Keratinocyte (primary cell): ENCODE data around the gene ACVR1B. TPM values are rescaled to one million over a fixed set of nuclear protein-coding genes. Genes with fewer than 3 reads are reported as not detected.

Experiments
- DNase-seq: peaks from one replicate; pipeline ENCODE4 v3.0.0-alpha.2; 2011; ENCODE audit warnings: low read depth, missing footprints, low spot score
- FAIRE-seq: peaks from 2 replicates; lab custom pipeline; 2011; peaks lifted over from hg19 to GRCh38; lab: Jason Lieb, UNC
- H2AFZ ChIP-seq: 2 replicates; pipeline ENCODE4 v1.6.0; 2012; ENCODE audit warnings: low read length, control low read depth, inconsistent platforms; ENCODE audit not compliant: control insufficient read depth
- H3K27ac ChIP-seq: 2 replicates; pipeline ENCODE4 v1.5.1; 2011; ENCODE audit warnings: low read length; ENCODE audit not compliant: control insufficient read depth, insufficient read depth
- H3K27me3 ChIP-seq: 3 replicates; pipeline ENCODE4 v1.6.0; 2011; ENCODE audit warnings: low read length; ENCODE audit not compliant: control insufficient read depth, insufficient read depth; ENCODE audit errors: extremely low read depth
- H3K36me3 ChIP-seq, 2 experiments: 2 replicates in 1 of 2; 3 replicates in 1 of 2; pipeline ENCODE4 v1.5.1; 2011; ENCODE audit warnings: low read length in 2 of 2, mild to moderate bottlenecking in 1 of 2; ENCODE audit not compliant: control insufficient read depth in 2 of 2, insufficient read depth in 2 of 2; ENCODE audit errors: extremely low read depth in 1 of 2
- H3K4me1 ChIP-seq: 3 replicates; pipeline ENCODE4 v1.5.1; 2011; ENCODE audit warnings: low read length; ENCODE audit not compliant: control insufficient read depth, insufficient read depth; ENCODE audit errors: extremely low read depth
- H3K4me2 ChIP-seq: 3 replicates; pipeline ENCODE4 v1.6.0; 2011; ENCODE audit warnings: low read depth, low read length; ENCODE audit not compliant: control insufficient read depth, insufficient read depth; ENCODE audit errors: extremely low read depth
- H3K4me3 ChIP-seq, 3 experiments: fragments of 200-600 bp in 1 of 3; sonication (generic) in 1 of 3; 2 replicates in 2 of 3; 3 replicates in 1 of 3; pipeline ENCODE4 v1.5.1; 2011 to 2016; ENCODE audit warnings: low read length in 3 of 3, mild to moderate bottlenecking in 3 of 3, control low read depth in 2 of 3, inconsistent platforms in 1 of 3, low read depth in 1 of 3, mixed read lengths in 1 of 3, mixed run types in 1 of 3, moderate library complexity in 1 of 3; ENCODE audit not compliant: control insufficient read depth in 2 of 3, insufficient read depth in 2 of 3; ENCODE audit errors: extremely low read depth in 1 of 3
- H3K79me2 ChIP-seq: 2 replicates; pipeline ENCODE4 v1.6.0; 2012; ENCODE audit warnings: low read length; ENCODE audit not compliant: control insufficient read depth, insufficient read depth
- H3K9ac ChIP-seq: 3 replicates; pipeline ENCODE4 v1.6.0; 2011; ENCODE audit warnings: low read length; ENCODE audit not compliant: control insufficient read depth, insufficient read depth; ENCODE audit errors: extremely low read depth
- H3K9me1 ChIP-seq: 3 replicates; pipeline ENCODE4 v1.6.0; 2011; ENCODE audit warnings: low read length; ENCODE audit not compliant: control insufficient read depth, insufficient read depth; ENCODE audit errors: extremely low read depth
- H3K9me3 ChIP-seq: 2 replicates; pipeline ENCODE4 v1.5.1; 2012; ENCODE audit warnings: low read depth, low read length; ENCODE audit not compliant: control insufficient read depth
- H4K20me1 ChIP-seq: 3 replicates; pipeline ENCODE4 v1.6.0; 2011; ENCODE audit warnings: low read length; ENCODE audit not compliant: control insufficient read depth, insufficient read depth; ENCODE audit errors: extremely low read depth
- EZH2 ChIP-seq: IDR thresholded peaks from one replicate; pipeline ENCODE4 v1.6.1; 2012; ENCODE audit warnings: inconsistent platforms, mild to moderate bottlenecking, low read length, moderate library complexity
- dilution Hi-C: fragments of 300-500 bp; cut with MboI; formaldehyde crosslinking; loops from one replicate; pipeline ENCODE4 v1.7.0; 2020; ENCODE audit warnings: low sequenced_read_pairs; ENCODE audit not compliant: extremely low pct_ligation_motif_present
- polyA plus RNA-seq, 5 experiments: library from polyadenylated mRNA; depleted of rRNA in 3 of 5; stranded (reverse) in 3 of 5; stranded (forward) in 1 of 5; unstranded in 1 of 5; fragments of >200 nt; gene quantifications; 1 replicate in 1 of 5; 2 replicates in 3 of 5; 3 replicates in 1 of 5; pipeline versions ENCODE4 v1.2.1 to v1.2.3, GENCODE V29; 2011 to 2012; ENCODE audit warnings: missing spikeins in 2 of 5, low read depth in 1 of 5, low replicate concordance in 1 of 5
- TF ChIP-seq, protein P1 (sequence below), 3 experiments: IDR thresholded peaks in 1 of 3; conservative IDR thresholded peaks in 1 of 3; optimal IDR thresholded peaks in 1 of 3; 2 replicates in 2 of 3; 3 replicates in 1 of 3; pipeline versions ENCODE3 to v1.5.1; 2011; ENCODE audit warnings: low read length in 3 of 3, mild to moderate bottlenecking in 3 of 3, moderate library complexity in 2 of 3, control low read depth in 1 of 3, inconsistent platforms in 1 of 3; ENCODE audit not compliant: insufficient read depth in 2 of 3; ENCODE audit errors: extremely low read depth in 1 of 3

The ACVR1B gene
- polyA plus RNA-seq, 1 donor (not counting 4 experiments of a cell fraction or from before 2014, with no cell fraction given), result 12.7 TPM

DNA sequence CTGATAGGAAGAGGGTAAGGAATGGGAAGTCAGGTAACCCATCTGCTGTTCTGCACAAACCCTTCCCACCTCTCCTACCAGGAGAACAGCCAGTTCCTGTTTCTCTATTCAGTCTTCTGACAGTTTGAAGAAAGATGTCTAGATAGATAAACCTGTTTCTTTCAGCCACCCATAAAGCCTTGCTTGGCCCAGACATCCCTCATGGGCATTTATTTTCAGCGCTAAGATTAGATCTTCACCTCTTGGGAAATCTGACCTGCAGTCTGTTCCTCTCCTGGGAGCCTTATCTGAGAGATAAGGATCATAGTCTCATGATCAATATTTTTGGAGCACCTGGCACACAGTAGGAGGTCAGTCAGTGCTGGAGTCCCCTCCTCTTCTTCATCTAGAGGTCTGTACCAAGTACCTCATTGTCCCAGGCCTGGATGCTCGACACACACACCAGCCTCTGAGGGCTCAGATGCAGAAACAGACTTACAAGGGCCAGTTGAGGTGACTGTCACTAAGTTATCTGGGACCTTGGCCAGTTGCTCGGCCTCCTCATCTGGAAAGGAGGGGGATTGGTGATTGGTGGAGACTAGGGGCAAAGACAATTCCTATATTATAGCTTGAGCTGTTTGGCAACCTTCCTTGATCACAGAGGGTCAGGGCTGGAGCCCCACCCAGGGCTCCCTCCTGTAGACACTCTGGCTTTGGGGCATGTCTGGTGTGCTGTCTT, 26.0 kb upstream of the ACVR1B start:
- Histone ChIP-seq H4K20me1 (no peaks in the 10 kb centered on the region), H3K9me3 (no peaks in the 10 kb centered on the region), H3K27me3 (peaks cover 15% of the 10 kb centered on the region), H3K9ac (no peak overlapping the region), H3K4me2 (no peak overlapping the region), H3K4me1 (peaks cover 3% of the 10 kb centered on the region), H3K36me3 (no peaks in the 10 kb centered on the region), H2AFZ (no peak overlapping the region), H3K9me1 (no peaks in the 10 kb centered on the region), H3K79me2 (no peaks in the 10 kb centered on the region), H3K27ac (no peak overlapping the region), H3K4me3 (no peak overlapping the region)
- FAIRE-seq, result no peak
- dilution Hi-C loops, result no loop called here
- DNase-seq, result no peak
- TF ChIP-seq EZH2, result no peak
- TF ChIP-seq, protein P1, sequence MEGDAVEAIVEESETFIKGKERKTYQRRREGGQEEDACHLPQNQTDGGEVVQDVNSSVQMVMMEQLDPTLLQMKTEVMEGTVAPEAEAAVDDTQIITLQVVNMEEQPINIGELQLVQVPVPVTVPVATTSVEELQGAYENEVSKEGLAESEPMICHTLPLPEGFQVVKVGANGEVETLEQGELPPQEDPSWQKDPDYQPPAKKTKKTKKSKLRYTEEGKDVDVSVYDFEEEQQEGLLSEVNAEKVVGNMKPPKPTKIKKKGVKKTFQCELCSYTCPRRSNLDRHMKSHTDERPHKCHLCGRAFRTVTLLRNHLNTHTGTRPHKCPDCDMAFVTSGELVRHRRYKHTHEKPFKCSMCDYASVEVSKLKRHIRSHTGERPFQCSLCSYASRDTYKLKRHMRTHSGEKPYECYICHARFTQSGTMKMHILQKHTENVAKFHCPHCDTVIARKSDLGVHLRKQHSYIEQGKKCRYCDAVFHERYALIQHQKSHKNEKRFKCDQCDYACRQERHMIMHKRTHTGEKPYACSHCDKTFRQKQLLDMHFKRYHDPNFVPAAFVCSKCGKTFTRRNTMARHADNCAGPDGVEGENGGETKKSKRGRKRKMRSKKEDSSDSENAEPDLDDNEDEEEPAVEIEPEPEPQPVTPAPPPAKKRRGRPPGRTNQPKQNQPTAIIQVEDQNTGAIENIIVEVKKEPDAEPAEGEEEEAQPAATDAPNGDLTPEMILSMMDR (optimal IDR thresholded peaks at IDR 0.05 in 1 of 3, IDR thresholded peaks at IDR 0.05 in 1 of 3, conservative IDR thresholded peaks at IDR 0.05 in 1 of 3; ENCODE audit: extremely low read depth in 1 of 3, insufficient read depth in 2 of 3, low read length in 3 of 3), result no peak

DNA sequence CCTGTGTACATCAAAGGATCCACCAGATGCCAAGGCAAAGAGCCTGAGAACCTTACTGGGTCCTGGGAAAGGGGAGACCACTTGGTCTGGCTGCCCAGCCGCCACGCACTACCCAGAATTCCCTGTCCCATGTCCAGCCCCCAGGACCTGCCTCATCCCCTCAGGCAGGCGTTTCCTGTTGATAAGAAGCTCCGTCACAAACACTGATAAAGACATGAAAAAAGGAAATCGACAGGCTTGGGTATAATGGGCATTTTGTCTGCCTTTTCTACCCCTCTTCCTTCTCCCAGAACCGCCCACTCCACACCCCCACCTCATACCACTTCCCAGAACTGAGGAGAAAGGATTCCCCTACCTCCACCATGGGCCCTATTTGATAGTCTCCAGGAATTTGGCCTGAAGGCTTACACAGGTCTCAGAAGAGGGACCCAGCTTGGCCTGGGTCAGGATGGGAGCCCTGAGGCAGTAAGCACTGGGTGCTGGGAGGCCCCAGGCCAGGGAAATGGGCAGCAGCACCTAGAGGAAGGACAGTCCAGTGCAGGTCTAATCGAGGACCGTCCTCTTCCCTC, 25.4 kb upstream of the ACVR1B start:
- dilution Hi-C loops, result no loop called here
- TF ChIP-seq, protein P1 (optimal IDR thresholded peaks at IDR 0.05 in 1 of 3, IDR thresholded peaks at IDR 0.05 in 1 of 3, conservative IDR thresholded peaks at IDR 0.05 in 1 of 3; ENCODE audit: extremely low read depth in 1 of 3, insufficient read depth in 2 of 3, low read length in 3 of 3), result no peak
- TF ChIP-seq EZH2, result no peak
- no peaks in the 10 kb centered on the region for H3K9me3 ChIP-seq
- H3K4me3 ChIP-seq, result no peak overlapping the region
- no peak overlapping the region for H3K4me2 ChIP-seq
- peaks cover 15% of the 10 kb centered on the region for H3K27me3 ChIP-seq
- H3K79me2 ChIP-seq, result no peaks in the 10 kb centered on the region
- no peak for DNase-seq
- H3K27ac ChIP-seq, result no peak overlapping the region
- peaks cover 3% of the 10 kb centered on the region for H3K4me1 ChIP-seq
- FAIRE-seq, result no peak
- no peaks in the 10 kb centered on the region for H4K20me1 ChIP-seq
- H2AFZ ChIP-seq, result no peak overlapping the region
- no peaks in the 10 kb centered on the region for H3K36me3 ChIP-seq
- H3K9me1 ChIP-seq, result no peaks in the 10 kb centered on the region
- H3K9ac ChIP-seq, result no peak overlapping the region
